HG03565 (cell line): ENCODE results near the gene CDKL4.
"Not testable (repeated sequence)": the region's sequence is repeated elsewhere in the genome, so short reads cannot be mapped to it uniquely, and the experiment has no call there.

ENCODE experiments used
- ATAC-seq: cut with Tn5 transposase; IDR thresholded peaks from one replicate; pipeline ENCODE4 v1.9.1; 2021; ENCODE audit warnings: mild to moderate bottlenecking, moderate library complexity; ENCODE audit not compliant: unreplicated experiment

CDKL4 gene

DNA sequence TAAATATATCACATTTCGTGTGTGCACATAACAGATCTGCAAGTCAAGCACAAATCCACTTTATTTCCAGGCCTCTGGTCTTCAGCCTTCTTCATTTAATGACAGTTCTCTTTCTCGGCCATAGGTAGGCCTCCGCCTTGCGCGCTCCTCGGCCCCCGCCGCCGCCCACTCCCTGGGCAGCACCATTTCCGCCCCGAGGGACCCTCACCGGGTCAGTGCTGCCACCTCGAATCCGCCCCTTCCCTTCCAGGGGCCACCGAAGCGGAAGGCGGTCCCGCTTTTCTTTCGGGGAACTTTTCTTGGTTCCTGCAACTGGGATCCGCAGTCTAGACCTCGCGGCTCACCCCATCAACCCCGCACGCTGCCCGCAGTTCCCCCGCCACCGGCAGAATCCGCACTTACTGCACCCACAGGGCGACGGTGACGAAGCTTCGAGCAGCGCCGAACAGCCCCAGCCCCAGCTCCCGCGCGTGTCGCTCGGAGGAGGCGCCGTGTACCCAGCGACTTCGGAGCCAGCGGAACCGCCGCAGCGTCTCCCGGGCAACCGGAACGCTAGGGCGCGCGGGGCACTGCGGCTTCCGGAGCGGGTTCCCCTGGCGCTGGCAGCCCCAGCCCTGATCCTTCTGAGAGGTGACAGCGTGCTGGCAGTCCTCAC, at the start of gene CDKL4:
Gene CDKL4 (minus strand): TSS at position 502 of the 655 bp plus-strand sequence.
- ATAC-seq, result no peak

DNA sequence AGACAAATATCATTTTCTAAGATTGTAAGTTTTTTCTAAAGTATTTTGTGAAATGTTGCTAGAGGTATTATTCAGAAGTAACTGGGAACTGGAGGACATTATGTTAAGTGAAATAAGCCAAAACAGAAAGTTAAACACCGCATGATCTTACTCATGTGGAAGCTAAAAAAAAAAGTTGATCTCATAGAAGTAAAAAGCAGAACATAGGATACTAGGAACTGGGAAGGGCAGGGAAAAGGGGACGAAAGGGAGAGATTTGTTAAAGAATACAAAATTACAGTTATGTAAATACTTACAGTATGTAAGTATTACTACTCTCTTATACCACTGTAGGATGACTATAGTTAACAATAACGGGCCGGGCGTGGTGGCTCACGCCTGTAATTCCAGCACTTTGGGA, 46.7 kb upstream of the CDKL4 start:
- no peak for ATAC-seq

DNA sequence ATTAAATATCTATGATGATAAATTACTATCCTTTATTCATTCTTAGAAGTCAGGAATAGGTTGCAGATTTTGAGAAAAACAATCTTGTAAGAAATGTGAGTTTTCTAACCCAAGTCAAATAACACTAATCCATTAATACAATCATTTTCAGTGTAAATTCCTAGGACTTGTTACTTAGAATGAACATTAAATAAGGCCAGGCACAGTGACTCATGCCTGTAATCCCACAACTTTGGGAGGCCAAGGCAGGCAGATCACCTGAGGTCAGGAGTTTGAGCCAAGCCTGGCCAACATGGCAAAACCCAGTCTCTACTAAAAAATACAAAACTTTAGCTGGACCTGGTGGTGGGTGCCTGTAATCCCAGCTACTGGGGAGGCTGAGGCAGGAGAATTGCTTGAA, 45.8 kb upstream of the CDKL4 start:
- no peak for ATAC-seq

DNA sequence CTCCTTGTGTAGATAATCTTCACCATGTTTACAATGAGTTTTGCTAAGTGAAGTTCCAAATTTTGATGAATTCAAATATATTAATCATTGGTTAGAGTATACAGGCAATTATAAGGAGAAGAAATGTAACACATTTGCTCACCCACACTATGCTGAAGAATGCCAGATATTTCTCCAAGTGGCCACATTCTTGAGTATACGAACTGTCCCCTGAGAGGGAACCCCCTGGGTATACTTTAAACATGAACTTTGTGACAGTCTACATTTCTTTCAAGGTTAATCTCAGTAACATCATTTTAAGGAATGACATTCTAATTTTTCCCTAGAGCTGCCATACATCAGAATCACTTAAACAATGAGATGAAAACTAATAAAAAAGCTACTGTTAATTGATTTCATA, 39.8 kb upstream of the CDKL4 start:
- ATAC-seq, result no peak

DNA sequence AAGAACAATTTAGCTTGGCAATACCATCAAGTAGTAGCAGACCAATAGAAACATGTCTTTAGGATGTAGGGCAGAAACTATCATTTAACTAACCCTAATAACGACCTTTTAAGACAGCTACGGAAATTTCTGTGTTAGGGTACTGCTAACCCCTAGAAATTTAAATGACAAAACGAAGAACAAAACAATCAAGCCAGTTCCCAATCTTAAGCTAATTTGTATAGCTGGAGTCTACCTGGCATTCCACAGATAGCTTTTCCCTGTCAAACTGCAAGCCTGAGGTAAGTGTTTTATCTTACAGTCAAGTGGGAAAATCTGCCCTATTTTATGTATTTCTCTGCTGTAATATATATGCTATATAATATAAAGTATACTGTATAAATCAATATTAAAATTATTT, 37.6 kb upstream of the CDKL4 start:
- no peak for ATAC-seq

DNA sequence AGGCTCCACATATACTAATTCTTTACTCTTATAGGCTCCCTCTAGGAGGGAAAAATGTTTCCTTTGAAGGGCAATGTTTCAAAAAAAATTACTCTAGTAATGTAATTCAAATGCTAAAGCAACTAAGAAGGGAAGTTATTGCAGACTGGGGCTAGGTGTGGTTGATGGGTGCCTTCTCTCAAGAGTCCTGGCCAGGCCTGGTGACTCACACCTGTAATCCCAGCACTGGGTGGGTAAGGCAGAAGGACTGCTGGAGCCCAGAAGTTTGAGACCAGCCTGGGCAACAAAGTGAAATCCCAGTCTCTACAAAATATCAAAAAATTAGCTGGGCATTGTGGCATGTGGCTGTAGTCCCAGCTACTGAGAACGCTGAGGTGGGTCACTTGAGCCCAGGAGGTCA, 31.2 kb upstream of the CDKL4 start:
- no peak for ATAC-seq

DNA sequence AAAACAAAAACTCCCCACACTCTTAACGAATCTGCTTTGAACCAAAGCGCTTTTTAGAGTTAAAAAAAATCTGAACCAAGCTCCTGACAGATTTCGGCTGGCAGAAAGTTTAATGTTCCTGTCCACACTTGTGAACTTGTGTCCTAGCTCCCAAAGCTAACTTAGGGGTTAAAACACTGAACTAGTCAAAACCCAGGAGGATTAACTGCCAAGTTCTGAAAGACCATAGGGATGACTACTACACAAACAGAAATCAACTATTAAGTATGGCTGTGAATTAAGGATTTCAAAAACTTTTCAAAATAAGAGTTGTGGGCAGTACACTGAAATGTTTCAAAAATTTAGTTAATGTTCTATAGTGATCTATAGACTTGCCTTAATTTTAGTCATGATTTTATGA, 26.2 kb upstream of the CDKL4 start:
- ATAC-seq, result no peak

DNA sequence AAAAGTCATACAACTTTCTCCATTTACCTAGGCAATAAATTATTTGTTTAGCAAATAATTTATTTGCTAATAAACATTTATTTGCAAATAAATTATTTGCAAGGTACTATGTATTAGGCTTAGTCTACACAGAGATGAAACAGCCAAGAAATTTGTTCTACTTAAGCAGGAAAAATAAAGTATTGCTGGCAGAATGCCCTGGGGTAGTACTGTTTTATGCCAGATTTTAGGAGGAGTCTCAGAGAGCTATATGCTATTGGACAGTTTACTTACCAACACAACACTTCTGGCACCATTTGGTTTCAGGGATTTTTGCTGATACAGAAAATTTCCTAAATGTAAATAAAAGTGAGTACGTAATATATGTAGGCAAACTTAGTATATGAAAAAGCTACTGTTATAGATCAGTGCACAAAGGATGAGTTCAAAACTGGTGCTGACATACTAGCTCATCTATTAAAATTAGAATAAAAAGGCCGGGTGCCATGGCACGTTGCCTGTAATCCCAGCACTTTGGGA, 23.2 kb upstream of the CDKL4 start:
- no peak for ATAC-seq

DNA sequence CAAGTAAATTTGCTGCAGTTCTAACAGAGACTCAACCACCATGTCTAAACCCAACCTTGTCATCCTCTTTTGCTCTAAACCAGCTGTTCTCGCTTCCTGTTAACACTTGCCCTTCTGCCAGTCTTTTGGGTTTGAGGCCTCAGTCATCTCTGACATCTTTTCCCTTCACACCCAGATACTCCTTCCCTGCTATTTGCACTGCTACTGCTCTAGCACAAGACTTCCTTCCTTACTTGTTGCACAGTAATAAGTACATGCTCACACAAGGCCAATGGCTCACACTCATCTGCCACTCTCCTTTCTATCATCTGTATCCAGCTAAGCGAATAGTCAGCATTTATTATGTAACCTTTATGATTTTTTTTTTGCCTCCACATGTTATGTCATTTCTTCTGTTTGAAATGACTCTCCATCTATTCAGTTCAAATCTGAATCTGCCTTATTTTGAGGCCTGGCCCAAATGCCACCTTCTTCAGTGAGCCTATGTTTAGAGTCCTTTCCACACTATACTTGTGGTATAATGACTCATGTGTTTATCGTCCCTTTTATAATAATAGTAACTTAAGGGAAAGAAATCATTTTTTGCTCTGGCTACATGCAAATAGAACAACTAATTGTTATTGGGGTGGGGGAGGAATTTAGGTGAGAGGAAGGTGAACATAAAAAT, 22.5 kb upstream of the CDKL4 start:
- peak; percentile 45 for ATAC-seq

DNA sequence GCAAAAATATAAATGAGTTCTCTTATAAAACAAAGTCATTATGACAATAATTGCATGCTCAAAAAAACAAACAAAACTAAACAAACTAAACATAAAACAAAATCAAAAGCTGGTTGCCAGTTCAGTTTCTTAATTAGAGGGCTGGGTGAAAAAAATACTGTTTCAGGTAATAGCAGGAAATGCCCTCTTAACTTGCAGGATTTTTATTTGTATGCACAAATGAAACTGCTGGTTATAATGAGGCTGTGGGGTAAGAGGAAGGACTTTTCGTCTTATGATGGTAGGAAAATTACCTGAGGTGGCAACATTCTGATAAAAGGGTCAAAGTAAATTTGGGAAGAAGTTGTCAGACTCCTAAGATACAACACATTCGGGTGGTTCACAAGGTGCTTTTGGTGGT, 21.5 kb upstream of the CDKL4 start:
- ATAC-seq, result no peak

DNA sequence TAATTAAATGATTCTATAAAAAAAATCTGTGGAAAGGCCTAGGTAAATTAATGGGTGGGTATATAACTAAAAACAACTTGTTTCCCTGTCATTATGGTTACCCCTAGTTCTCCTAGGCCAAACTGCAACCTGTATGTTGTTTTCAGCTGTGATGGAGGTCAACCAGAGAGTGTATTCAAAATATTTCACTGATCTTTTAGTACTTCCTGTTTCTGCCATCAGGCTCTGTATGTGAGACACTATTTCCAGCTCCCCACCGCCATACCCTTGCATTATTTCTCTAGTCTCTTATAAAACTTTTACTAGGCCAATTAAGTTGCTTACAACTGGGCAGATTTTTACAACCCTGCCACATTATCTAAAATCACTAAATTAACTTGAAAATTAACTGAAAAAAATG, 21.0 kb upstream of the CDKL4 start:
- ATAC-seq, result peak; percentile 60

DNA sequence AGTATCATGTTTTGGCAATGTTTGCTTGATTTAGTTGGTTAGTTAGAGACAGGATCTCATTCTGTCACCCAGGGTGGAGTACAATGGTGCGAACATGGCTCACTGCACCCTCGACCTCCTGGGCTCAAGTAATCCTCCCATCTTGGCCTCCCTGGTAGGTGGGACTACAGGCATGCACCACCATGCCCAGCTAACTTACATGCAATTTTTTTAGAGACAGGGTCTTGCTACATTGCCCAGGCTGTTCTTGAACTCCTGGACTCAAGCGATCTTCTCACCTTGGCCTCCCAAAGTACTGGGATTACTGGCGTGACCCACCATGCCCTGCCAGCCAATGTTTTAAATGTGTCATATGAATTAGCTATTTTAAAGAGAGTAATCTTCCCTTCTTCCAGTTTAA, 16.3 kb upstream of the CDKL4 start:
- no peak for ATAC-seq

DNA sequence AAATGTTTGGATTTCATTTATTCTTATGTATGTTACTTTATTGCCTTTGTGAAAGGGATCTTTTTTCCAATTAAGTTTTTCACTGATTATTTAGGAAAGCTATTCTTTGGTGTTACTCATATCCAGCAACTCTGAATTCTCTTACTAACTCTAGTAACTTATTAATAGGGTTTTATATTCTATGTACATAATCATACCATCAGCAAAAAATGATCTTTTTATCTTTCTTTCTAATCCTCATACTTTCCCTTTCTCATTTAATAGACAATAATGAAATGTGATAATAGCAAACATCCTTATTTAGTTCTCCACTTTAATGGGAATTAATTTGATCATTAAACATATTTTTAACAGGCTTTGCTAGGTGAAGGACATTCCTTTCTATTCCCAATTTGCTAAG, 12.3 kb upstream of the CDKL4 start:
- no peak for ATAC-seq

DNA sequence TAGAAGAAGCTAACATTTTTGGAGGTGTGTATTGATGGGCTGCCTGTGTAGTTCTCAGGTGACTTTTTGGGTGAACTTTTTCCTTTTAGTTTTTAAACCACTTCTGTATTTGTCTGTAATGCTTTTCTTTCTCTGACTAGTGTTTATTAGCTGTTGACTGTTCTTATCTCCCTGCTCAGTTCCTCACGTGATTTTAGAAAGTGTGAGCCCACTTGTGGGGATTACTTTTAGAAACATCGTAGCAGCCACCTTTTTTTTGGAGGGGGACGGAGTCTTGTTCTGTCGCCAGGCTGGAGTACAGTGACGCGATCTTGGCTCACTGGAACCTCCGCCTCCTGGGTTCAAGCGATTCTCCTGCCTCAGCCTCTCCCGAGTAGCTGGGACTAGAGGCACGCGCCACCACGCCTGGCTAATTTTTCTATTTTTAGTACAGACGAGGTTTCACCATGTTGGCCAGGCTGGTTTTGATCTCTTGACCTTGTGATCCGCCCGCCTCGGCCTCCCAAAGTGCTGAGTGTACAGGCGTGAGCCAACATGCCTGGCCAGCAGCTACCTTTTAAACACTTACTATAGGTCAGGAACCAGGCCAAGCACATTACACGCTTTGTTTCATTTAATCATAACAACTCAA, 9.2 kb upstream of the CDKL4 start:
- ATAC-seq, result no peak

DNA sequence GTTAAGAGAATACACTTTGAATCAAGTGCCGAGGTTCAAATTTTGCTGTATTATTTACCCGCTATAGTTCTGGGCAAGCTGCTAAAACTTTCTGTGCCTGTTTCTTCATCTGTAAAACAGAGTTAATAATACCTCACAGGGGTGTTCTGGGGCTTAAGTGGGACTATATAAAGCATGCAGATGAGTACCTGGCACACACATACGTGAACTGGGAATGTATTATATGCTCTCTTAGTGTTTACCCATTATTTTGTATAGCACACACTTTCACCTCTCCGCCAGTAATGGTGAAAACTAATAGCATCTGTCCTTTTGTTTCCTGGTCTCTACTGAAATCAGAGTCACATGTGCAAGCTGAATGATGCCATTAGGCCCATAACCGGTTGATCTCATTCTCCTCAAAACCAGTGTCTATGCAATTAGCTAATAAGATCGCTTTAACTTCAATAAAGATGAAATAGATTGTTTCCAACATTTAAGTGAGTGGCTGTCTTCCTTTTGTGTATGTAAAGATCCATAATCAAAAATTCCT, 3.8 kb upstream of the CDKL4 start:
- no peak for ATAC-seq

DNA sequence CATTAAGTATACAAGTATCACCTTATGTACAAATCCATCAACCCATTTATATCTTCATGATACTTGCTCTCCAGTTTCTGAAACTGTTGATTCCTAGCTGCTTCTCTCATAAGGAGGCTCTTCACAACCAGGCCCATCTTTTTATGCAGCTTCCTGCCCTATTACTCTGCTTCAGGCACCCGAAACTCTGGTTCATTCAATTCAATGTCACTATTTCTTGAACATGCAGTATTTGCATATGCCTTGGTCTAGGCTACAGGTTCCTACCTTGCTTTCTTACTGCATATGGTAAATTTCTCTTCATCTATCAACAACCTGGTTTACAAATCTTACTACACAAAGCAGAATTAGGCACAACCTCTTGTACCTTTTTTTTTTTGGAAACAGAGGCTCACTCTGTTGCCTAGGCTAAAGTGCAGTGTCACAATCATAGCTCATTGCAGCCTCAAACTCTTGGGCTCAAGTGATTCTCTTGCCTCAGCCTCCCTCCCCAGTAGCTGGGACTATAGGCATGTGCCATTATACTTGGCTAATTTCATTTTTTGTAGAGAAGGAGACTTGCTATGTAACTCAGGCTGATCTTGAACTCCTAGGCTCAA, 2.7 kb upstream of the CDKL4 start:
- no peak for ATAC-seq

DNA sequence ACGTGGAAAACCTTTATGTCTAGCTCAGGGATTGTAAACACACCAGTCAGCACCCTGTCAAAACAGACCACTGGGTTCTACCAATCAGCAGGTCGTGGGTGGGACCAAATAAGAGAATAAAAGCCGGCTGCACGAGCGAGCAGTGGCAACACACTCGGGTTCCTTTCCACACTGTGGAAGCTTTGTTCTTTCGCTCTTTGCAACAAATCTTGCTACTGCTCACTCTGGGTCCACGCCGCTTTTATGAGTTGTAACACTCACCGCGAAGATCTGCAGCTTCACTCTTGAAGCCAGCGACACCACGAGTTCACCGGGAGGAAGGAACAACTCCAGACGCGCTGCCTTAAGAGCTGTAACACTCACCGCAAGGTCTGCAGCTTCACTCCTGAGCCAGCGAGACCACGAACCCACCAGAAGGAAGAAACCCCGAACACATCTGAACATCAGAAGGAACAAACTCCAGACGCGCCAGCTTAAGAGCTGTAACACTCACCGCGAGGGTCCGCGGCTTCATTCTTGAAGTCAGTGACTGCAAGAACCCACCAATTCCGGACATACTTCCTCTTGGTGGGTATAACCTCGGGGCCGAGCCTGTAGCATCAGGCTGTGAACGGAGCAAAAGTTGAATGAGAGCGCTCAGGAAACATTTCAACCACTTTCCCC, 1.3 kb upstream of the CDKL4 start:
- not testable (repeated sequence) for ATAC-seq

DNA sequence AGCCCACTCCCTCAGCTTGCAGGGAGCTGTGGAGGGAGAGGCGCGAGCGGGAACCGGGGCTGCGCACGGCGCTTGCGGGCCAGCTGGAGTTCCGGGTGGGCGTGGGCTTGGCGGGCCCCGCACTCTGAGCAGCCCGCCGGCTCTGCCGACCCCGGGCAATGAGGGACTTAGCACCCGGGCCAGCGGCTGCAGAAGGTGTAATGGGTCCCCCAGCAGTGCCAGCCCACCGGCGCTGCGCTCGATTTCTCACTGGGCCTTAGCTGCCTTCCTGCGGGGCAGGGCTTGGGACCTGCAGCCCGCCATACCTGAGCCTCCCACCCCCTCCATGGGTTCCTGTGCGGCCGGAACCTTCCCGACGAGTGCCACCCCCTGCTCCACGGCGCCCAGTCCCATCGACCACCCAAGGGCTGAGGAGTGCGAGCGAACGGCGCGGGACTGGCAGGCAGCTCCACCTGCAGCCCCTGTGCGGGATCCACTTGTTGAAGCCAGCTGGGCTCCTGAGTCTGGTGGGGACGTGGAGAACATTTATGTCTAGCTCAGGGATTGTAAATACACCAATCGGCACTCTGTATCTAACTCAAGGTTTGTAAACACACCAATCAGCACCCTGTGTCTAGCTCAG, 582 bp upstream of the CDKL4 start:
- not testable (repeated sequence) for ATAC-seq

DNA sequence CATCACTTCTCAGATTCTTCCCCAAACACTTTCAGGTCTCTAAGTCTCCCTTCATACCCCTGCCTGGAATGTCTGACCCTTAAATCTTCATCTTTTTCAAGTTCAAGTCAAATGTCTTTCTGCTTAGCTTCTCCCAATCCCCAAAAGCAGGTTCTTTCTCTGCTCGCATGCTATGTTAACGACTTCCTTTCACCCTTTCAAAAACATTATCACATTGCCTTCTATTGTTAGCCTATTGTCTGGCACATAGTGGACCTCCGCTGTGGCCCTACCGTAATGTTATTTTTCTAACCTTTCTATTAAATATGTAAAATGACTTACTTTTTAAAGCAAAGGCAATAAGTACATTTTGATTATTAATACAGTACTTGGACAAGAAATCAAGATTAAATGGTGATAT, 2.2 kb downstream of the CDKL4 start:
- no peak for ATAC-seq

DNA sequence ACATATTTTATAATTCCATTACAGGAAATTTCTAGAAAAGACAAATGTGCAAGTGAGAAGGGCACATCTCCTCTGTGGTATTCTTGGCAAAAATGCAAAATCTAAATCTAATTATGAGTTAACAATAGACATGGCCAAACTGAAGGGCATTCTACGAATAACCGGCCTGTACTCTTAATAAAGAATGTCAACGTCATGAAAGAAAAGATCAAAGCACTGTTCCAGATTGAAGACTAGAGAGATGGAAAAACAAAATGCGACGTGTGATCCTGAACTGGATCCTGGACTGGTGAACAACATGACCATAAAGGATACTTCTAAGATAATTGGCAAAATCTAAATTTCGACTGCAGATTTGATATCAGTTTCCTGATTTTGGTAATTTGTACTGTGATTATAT, 3.0 kb downstream of the CDKL4 start:
- no peak for ATAC-seq

DNA sequence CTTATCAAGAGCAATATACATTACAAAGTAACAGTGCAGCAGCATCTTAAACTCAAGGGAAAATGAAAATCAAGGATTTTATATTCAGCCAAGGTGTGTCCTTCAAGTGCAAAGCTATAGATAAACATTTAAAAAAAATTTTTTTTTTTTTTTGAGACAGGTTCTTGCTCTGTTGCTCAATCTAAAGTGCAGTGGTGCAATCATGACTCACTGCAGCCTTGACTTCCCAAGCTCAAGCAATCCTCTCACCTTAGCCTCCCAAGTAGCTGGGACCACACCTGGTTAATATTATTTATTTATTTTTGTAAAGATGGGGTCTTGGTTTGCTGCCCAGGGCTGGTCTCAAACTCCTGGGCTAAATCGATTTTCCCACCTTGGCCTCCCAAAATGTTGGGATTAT, 9.0 kb downstream of the CDKL4 start:
- ATAC-seq, result no peak
